Esophagus squamous epithelium (tissue), 5 donors: Measurements from ENCODE around the gene EXPH5. TPM values are rescaled to one million over a fixed set of nuclear protein-coding genes. Genes with fewer than 3 reads are reported as not detected.

Source experiments
- DNase-seq: peaks from one replicate; lab custom pipeline; 2025; lab: John Stamatoyannopoulos, UW
- H3K27ac ChIP-seq, 4 donors: fragments of 200-600 bp; sonication (generic); one replicate each; pipeline ENCODE4 v1.5.1; 2016 to 2019; ENCODE audit warnings: mild to moderate bottlenecking in 1 of 4
- H3K27me3 ChIP-seq, 4 donors: fragments of 200-600 bp; sonication (generic); 1 replicate in 3 of 4; 2 replicates in 1 of 4; pipeline versions ENCODE4 v1.5.1 to v1.6.0; 2017 to 2021; ENCODE audit warnings: antibody characterized with exemption in 1 of 4
- H3K36me3 ChIP-seq, 3 donors: fragments of 200-600 bp; sonication (generic); one replicate each; pipeline ENCODE4 v1.5.1; 2016 to 2019
- H3K4me1 ChIP-seq, 3 donors: fragments of 200-600 bp; sonication (generic); one replicate each; pipeline ENCODE4 v1.5.1; 2017 to 2019
- H3K4me3 ChIP-seq, 4 donors: fragments of 200-600 bp; sonication (generic); 1 replicate in 3 of 4; 2 replicates in 1 of 4; pipeline ENCODE4 v1.5.1; 2016 to 2019; ENCODE audit warnings: mild to moderate bottlenecking in 2 of 4, moderate library complexity in 1 of 4
- H3K9me3 ChIP-seq, 3 donors: fragments of 200-600 bp; sonication (generic); one replicate each; pipeline ENCODE4 v1.5.1; 2016 to 2019
- CTCF ChIP-seq, 6 experiments: fragments of 450-650 bp in 4 of 6; fragments of 200-600 bp in 2 of 6; sonication (generic) in 2 of 6; IDR thresholded peaks; one replicate each; pipeline ENCODE4 v1.5.1; 2016 to 2019; ENCODE audit warnings: antibody characterized with exemption in 6 of 6, mild to moderate bottlenecking in 4 of 6, moderate library complexity in 4 of 6
- POLR2A ChIP-seq, 4 donors: fragments of 450-650 bp; IDR thresholded peaks; one replicate each; pipeline ENCODE4 v1.6.1; 2017; ENCODE audit warnings: antibody characterized with exemption in 4 of 4, mild to moderate bottlenecking in 4 of 4, moderate library complexity in 3 of 4
- WGBS, 2 donors: methylation state at CpG; one replicate each; pipeline ENCODE4 v1.1.5; 2018; 5-methylcytosine and 5-hydroxymethylcytosine counted together
- intact Hi-C: fragments of 100-400 bp; cut with DNase I; formaldehyde crosslinking; loops from one replicate; pipeline ENCODE4 v1.15.0; 2022
- total RNA-seq, 4 donors: library from RNA; depleted of rRNA; stranded (reverse); fragments of >200 nt; gene quantifications; one replicate each; pipeline ENCODE4 v1.1.0, GENCODE V29; 2016
- donor health status: DM: yes; HTN: yes; CAD: no.

EXPH5 gene
- total RNA-seq, 4 donors from 2014 or later = 23.4 to 36.7 (median 26.7) TPM

GRCh38 chr11:108622341-108622740 is 28.8 kb upstream of the EXPH5 start:
- 69 to 88% methylated on average over 2 of the region's 2 CpGs for WGBS, 2 donors
- no peak overlapping the region for H3K27ac ChIP-seq
- intact Hi-C loops = no loop called here

DNA sequence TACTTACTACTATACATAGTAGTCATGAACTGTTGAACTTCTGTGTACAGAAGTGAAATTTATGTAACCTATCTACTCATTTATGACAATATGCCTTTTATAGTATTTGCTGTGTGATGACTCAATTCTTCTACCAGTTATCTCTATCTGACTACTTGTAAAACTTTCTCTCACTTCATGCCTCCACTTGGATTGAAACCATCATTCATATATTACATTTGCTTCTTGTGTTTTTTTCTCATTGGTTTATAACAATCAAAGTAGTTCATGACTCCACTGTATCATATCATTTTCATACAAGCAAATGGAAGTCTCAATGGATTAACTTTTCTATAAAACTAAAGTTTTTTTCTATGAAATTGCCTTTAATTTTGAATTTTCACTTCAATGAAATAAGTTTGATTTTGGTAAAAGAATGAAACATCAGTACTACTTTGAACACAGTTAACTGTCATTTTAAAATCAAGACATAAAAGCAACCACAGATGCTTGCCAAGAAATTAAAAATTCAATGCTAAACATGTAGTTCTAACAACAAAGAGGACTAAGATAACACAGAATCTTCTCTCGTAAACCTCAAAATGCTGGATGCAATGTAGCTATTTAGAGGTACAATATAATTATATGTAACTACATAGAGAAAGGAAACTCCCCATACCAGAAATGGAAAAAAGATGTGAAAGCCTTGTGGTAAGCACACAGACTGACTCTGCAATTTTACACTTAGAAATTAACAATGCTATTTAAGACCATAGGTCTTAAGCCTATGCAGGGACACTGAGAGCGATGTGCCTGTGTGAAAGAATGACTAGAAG is 27.6 kb upstream of the EXPH5 start:
- Histone ChIP-seq H3K4me3 (no peak overlapping the region), H3K36me3 (no peaks in the 10 kb centered on the region), H3K9me3 (no peaks in the 10 kb centered on the region), H3K27ac (no peak overlapping the region), H3K27me3 (no peaks in the 10 kb centered on the region), H3K4me1 (peaks cover 0 to 19% (median 4%) of the 10 kb centered on the region in 3 donors)
- WGBS, 2 donors = 53 to 64% methylated on average over 2 of the region's 2 CpGs
- TF ChIP-seq POLR2A (IDR thresholded peaks at IDR 0.05) (no peak), CTCF (IDR thresholded peaks at IDR 0.05) (no peak)
- intact Hi-C loops = no loop called here
- no peak for DNase-seq

More at GRCh38 chr11:108622341-108622740, 28.8 kb upstream of the EXPH5 start:
- H3K4me3 ChIP-seq = no peak overlapping the region
- H3K36me3 ChIP-seq = no peaks in the 10 kb centered on the region
- TF ChIP-seq POLR2A (IDR thresholded peaks at IDR 0.05) (no peak), CTCF (IDR thresholded peaks at IDR 0.05) (no peak)
- no peak for DNase-seq
- H3K4me1 ChIP-seq = peaks cover 0 to 8% (median 4%) of the 10 kb centered on the region in 3 donors
- H3K9me3 ChIP-seq = no peaks in the 10 kb centered on the region
- H3K27me3 ChIP-seq = no peaks in the 10 kb centered on the region

- no peaks in the 10 kb centered on the region for H3K36me3 ChIP-seq
- H3K27ac ChIP-seq = no peak overlapping the region
- intact Hi-C loops = no loop called here
- WGBS, 2 donors = 92 to 100% methylated on average over 1 of the region's 1 CpG
- no peak overlapping the region for H3K4me3 ChIP-seq
- DNase-seq = no peak
- H3K9me3 ChIP-seq = no peaks in the 10 kb centered on the region
- TF ChIP-seq CTCF (IDR thresholded peaks at IDR 0.05) = no peak
- TF ChIP-seq POLR2A (IDR thresholded peaks at IDR 0.05) = no peak
- no peaks in the 10 kb centered on the region for H3K27me3 ChIP-seq
- peaks cover 0 to 27% (median 4%) of the 10 kb centered on the region in 3 donors for H3K4me1 ChIP-seq
These were observed 25.0 kb upstream of the EXPH5 start for GRCh38 chr11:108618529-108618928.

GRCh38 chr11:108617055-108617454 is 23.5 kb upstream of the EXPH5 start:
- H3K36me3 ChIP-seq = no peaks in the 10 kb centered on the region
- no peaks in the 10 kb centered on the region for H3K9me3 ChIP-seq
- no peak overlapping the region for H3K4me3 ChIP-seq
- no peaks in the 10 kb centered on the region for H3K27me3 ChIP-seq
- no peak for DNase-seq
- peak overlapping the region in 3 of 4 donors; percentile 35 to 65 (median 59) for H3K27ac ChIP-seq
- 81 to 82% methylated on average over 4 of the region's 4 CpGs for WGBS, 2 donors
- no peak for TF ChIP-seq POLR2A (IDR thresholded peaks at IDR 0.05)
- no peak for TF ChIP-seq CTCF (IDR thresholded peaks at IDR 0.05)
- intact Hi-C loops = no loop called here
- peaks cover 0 to 32% (median 4%) of the 10 kb centered on the region in 3 donors for H3K4me1 ChIP-seq

- peak overlapping the region in 3 of 4 donors; percentile 59 to 70 (median 65) for H3K27ac ChIP-seq
- 28 to 31% methylated on average over 3 of the region's 3 CpGs for WGBS, 2 donors
- TF ChIP-seq POLR2A (IDR thresholded peaks at IDR 0.05) (no peak), CTCF (IDR thresholded peaks at IDR 0.05) (no peak)
These were observed 23.0 kb upstream of the EXPH5 start for GRCh38 chr11:108616549-108616948.

More at GRCh38 chr11:108616549-108616948, 23.0 kb upstream of the EXPH5 start:
- H3K4me3 ChIP-seq = no peak overlapping the region
- intact Hi-C loops = no loop called here
- no peaks in the 10 kb centered on the region for H3K27me3 ChIP-seq
- H3K36me3 ChIP-seq = no peaks in the 10 kb centered on the region
- no peak for DNase-seq
- H3K9me3 ChIP-seq = no peaks in the 10 kb centered on the region
- peaks cover 0 to 32% (median 0%) of the 10 kb centered on the region in 3 donors for H3K4me1 ChIP-seq
